ENCODE data around the gene NUCB2. TPM values are rescaled to one million over a fixed set of nuclear protein-coding genes. Genes with fewer than 3 reads are reported as not detected.

Gene NUCB2
- total and polyA plus RNA-seq, 2 of the 8 experiments (the other 6 are each of a cell fraction or from before 2014, with no cell fraction given), result 9.0 to 34.2 TPM

DNA sequence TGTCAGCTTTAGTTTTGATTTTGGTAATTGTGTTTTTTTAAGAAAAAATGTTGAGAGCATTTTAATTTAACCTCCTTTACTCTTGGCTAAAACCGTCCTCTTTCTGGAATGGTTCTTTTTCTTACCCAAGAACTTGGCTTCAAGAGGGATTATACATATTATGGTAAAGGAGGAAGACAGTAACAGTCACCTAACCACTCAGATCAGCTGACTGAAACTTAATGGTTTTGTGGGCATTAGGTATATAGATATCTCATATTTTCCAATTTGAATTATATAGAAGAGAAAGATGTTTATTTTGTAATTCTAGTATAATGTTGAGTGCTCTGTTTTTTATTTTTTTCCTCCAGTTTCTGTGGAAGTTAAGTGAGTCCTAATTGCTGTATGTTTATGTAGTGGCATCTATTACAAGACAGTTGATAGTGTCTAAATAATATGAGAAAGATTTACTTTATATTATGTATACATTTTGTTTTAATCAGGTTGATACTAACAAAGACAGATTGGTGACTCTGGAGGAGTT, 38.4 kb downstream of the NUCB2 start (continued):
- TF ChIP-seq, protein P1, sequence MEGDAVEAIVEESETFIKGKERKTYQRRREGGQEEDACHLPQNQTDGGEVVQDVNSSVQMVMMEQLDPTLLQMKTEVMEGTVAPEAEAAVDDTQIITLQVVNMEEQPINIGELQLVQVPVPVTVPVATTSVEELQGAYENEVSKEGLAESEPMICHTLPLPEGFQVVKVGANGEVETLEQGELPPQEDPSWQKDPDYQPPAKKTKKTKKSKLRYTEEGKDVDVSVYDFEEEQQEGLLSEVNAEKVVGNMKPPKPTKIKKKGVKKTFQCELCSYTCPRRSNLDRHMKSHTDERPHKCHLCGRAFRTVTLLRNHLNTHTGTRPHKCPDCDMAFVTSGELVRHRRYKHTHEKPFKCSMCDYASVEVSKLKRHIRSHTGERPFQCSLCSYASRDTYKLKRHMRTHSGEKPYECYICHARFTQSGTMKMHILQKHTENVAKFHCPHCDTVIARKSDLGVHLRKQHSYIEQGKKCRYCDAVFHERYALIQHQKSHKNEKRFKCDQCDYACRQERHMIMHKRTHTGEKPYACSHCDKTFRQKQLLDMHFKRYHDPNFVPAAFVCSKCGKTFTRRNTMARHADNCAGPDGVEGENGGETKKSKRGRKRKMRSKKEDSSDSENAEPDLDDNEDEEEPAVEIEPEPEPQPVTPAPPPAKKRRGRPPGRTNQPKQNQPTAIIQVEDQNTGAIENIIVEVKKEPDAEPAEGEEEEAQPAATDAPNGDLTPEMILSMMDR (IDR thresholded peaks at IDR 0.05; ENCODE audit: control extremely low read depth in 1 of 3, insufficient read depth in 1 of 3, low read depth in 1 of 3, low read length in 3 of 3), result no peak
- TF ChIP-seq EGR1 (IDR thresholded peaks at IDR 0.05; ENCODE audit: borderline replicate concordance, low read depth, low read length) (no peak), SIN3A (conservative IDR thresholded peaks at IDR 0.05 in 1 of 2, IDR thresholded peaks at IDR 0.05 in 1 of 2; ENCODE audit: low read depth in 1 of 2, low read length in 2 of 2) (no peak), PHF8 (conservative IDR thresholded peaks at IDR 0.05; ENCODE audit: low read depth, low read length) (no peak)

Measured in H1 (cell line).